Right atrium auricular region (tissue), 2 donors: ENCODE results near the gene HTRA1. TPM values are rescaled to one million over a fixed set of nuclear protein-coding genes. Genes with fewer than 3 reads are reported as not detected.

ENCODE experiments used
- DNase-seq: peaks from one replicate; pipeline ENCODE4 v3.0.0-alpha.2; 2019; ENCODE audit warnings: low spot score
- H3K27ac ChIP-seq, 2 donors: fragments of 200-600 bp; sonication (generic); 1 replicate in 1 of 2; 2 replicates in 1 of 2; pipeline ENCODE4 v1.5.1; 2016 to 2019
- H3K27me3 ChIP-seq, 2 donors: fragments of 200-600 bp; sonication (generic); one replicate each; pipeline versions ENCODE4 v1.5.1 to v1.6.0; 2017 to 2019
- H3K36me3 ChIP-seq: fragments of 200-600 bp; sonication (generic); one replicate; pipeline ENCODE4 v1.5.1; 2016
- H3K4me1 ChIP-seq, 2 donors: fragments of 200-600 bp; sonication (generic); one replicate each; pipeline versions ENCODE4 v1.5.1 to v1.6.0; 2017 to 2019
- H3K4me3 ChIP-seq, 2 donors: fragments of 200-600 bp; sonication (generic); 1 replicate in 1 of 2; 2 replicates in 1 of 2; pipeline ENCODE4 v1.5.1; 2017 to 2019; ENCODE audit warnings: mild to moderate bottlenecking in 1 of 2, moderate library complexity in 1 of 2
- H3K9me3 ChIP-seq, 2 donors: fragments of 200-600 bp; sonication (generic); one replicate each; pipeline ENCODE4 v1.5.1; 2019
- CTCF ChIP-seq, 2 donors: fragments of 200-600 bp; sonication (generic); IDR thresholded peaks; one replicate each; pipeline ENCODE4 v1.5.1; 2019; ENCODE audit warnings: antibody characterized with exemption in 2 of 2
- total RNA-seq, 2 donors: library from RNA; depleted of rRNA; stranded (reverse); fragments of >200 nt; gene quantifications; one replicate each; pipeline ENCODE4 v1.1.0, GENCODE V29; 2016

HTRA1 gene
- total RNA-seq, 2 donors from 2014 or later, result 76.3 to 78.3 TPM

GRCh38 chr10:122480146-122480833, 18.9 kb downstream of the HTRA1 start:
- Histone ChIP-seq H3K36me3 (no peaks in the 10 kb centered on the region), H3K4me1 (peaks cover 0 to 12% of the 10 kb centered on the region in 2 donors), H3K27ac (no peak overlapping the region), H3K9me3 (no peaks in the 10 kb centered on the region), H3K27me3 (no peaks in the 10 kb centered on the region), H3K4me3 (no peak overlapping the region)
- no peak for TF ChIP-seq CTCF (IDR thresholded peaks at IDR 0.05)
- no peak for DNase-seq

DNA sequence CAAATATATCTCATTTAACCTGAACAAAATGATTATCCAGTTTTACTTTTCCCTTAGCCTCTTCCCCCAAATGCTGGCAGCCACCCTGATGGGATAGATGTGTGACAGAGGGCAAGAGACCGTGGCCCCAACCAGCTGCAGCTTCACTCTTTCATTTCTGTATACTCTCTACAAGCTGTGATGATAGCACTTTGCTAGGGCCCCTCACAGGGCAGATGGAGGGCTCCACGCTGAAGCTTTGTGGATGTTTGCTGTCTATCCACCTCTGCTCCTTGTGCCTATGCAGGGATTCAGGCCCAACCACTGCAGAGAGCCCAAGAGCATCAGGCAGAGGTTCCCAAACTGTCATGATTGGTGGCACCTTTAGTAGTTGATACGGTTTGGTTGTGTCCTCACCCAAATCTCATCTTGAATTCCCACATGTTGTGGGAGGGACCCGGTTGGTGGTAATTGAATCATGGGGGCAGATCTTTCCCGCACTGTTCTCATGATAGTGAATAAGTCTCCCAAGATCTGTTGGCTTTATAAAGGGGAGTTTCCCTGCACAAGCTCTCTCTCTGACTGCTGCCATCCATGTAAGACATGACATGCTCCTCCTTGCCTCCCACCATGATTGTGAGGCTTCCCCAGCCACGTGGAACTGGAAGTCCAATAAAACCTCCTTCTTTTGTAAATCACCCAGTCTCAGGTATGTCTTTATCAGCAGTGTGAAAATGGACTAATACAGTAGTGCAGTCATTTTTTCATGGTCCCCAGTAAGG, 20.1 kb downstream of the HTRA1 start:
- Histone ChIP-seq H3K36me3 (no peaks in the 10 kb centered on the region), H3K4me3 (no peak overlapping the region), H3K27ac (no peak overlapping the region), H3K4me1 (peaks cover 0 to 13% of the 10 kb centered on the region in 2 donors), H3K27me3 (no peaks in the 10 kb centered on the region), H3K9me3 (no peaks in the 10 kb centered on the region)
- no peak for TF ChIP-seq CTCF (IDR thresholded peaks at IDR 0.05)
- no peak for DNase-seq

- DNase-seq, result no peak
- Histone ChIP-seq H3K27me3 (no peaks in the 10 kb centered on the region), H3K27ac (no peak overlapping the region), H3K36me3 (no peaks in the 10 kb centered on the region), H3K9me3 (no peaks in the 10 kb centered on the region), H3K4me1 (peaks cover 0 to 36% of the 10 kb centered on the region in 2 donors), H3K4me3 (no peak overlapping the region)
- no peak for TF ChIP-seq CTCF (IDR thresholded peaks at IDR 0.05)
These were observed 23.1 kb downstream of the HTRA1 start for GRCh38 chr10:122484276-122485060.

DNA sequence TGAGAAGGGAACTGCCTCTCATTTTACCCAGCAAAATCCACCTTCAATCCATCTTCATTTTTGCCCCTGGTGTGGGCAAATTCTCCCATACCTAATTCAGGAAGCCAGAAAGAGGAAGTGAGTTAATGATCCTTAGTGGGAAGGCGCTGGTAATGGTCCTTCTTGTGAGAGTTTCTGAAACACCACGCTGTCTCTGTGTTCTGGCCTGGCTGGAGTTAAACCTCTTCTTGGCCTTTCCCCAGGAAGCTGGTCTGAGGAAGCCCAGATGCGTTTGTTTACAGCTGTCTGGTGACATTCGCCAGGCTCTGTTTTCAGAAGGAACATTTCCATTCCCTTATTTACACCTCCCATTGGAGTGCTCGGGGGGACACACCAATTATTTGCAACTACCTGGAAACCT, 24.3 kb downstream of the HTRA1 start:
- no peaks in the 10 kb centered on the region for H3K9me3 ChIP-seq

More for the DNA sequence above, 24.3 kb downstream of the HTRA1 start:
- Histone ChIP-seq H3K36me3 (no peaks in the 10 kb centered on the region), H3K4me3 (no peak overlapping the region), H3K4me1 (peaks cover 0 to 36% of the 10 kb centered on the region in 2 donors), H3K27ac (peak overlapping the region in 1 of 2 donors; percentile 13), H3K27me3 (no peaks in the 10 kb centered on the region)
- TF ChIP-seq CTCF (IDR thresholded peaks at IDR 0.05), result no peak
- DNase-seq, result no peak
